NCI-H2029 treated with DMSO at 0.1 percent for 48 hours (cell line): Measurements from ENCODE around the gene NFKBIE.

Experiments
- DNase-seq: peaks from one replicate; lab custom pipeline; 2025; lab: John Stamatoyannopoulos, UW

The NFKBIE gene

GRCh38 chr6:44258325-44258863 is 7.0 kb downstream of the NFKBIE start:
- DNase-seq = no peak

GRCh38 chr6:44257753-44258324 is 7.5 kb downstream of the NFKBIE start:
- DNase-seq = no peak

GRCh38 chr6:44257025-44257752 is 8.2 kb downstream of the NFKBIE start, which contains the start of gene SLC35B2:
SLC35B2 (minus strand) TSS chr6:44257528; CDS start chr6:44257410, 118 bp downstream.
- DNase-seq = no peak

GRCh38 chr6:44256775-44257024 is 8.7 kb downstream of the NFKBIE start:
- DNase-seq = no peak

GRCh38 chr6:44255871-44256774 is 9.2 kb downstream of the NFKBIE start:
- DNase-seq = no peak

GRCh38 chr6:44255105-44255808 is 10.1 kb downstream of the NFKBIE start:
- no peak for DNase-seq

- DNase-seq = no peak
These were observed 10.9 kb downstream of the NFKBIE start for GRCh38 chr6:44254191-44255104.

GRCh38 chr6:44253307-44254101 is 11.8 kb downstream of the NFKBIE start:
- DNase-seq = peak; percentile 30

GRCh38 chr6:44251576-44252524 is 13.5 kb downstream of the NFKBIE start:
- no peak for DNase-seq

GRCh38 chr6:44250718-44251123 is 14.6 kb downstream of the NFKBIE start:
- DNase-seq = no peak

- DNase-seq = no peak
These were observed 15.2 kb downstream of the NFKBIE start for GRCh38 chr6:44250067-44250717.

- DNase-seq = no peak
These were observed 16.1 kb downstream of the NFKBIE start for GRCh38 chr6:44249082-44249748.

- no peak for DNase-seq
These were observed 16.8 kb downstream of the NFKBIE start for GRCh38 chr6:44248579-44248978.

- peak; percentile 21 for DNase-seq
These were observed 17.7 kb downstream of the NFKBIE start for GRCh38 chr6:44247338-44248302.

GRCh38 chr6:44246663-44247337 is 18.6 kb downstream of the NFKBIE start, which contains the start of gene HSP90AB1:
HSP90AB1 (plus strand) TSS chr6:44247101; CDS start chr6:44248630, 1,529 bp downstream.
- DNase-seq = peak; percentile 93
